CD14-positive monocyte (primary cell): ENCODE measurements around the gene RPTOR. TPM values are rescaled to one million over a fixed set of nuclear protein-coding genes. Genes with fewer than 3 reads are reported as not detected.

Experiments
- DNase-seq, 3 donors: peaks; one replicate each; pipeline ENCODE4 v3.0.0-alpha.2; 2011 to 2022
- H2AFZ ChIP-seq: 2 replicates; pipeline ENCODE4 v1.6.0; 2012; ENCODE audit warnings: mild to moderate bottlenecking, low read depth, low read length, inconsistent platforms; ENCODE audit not compliant: insufficient read depth, poor library complexity, severe bottlenecking
- H3K27ac ChIP-seq, 2 donors: 1 replicate in 1 of 2; 2 replicates in 1 of 2; pipeline ENCODE4 v1.5.1; 2012 to 2013; ENCODE audit warnings: low read length in 2 of 2, control low read depth in 1 of 2, inconsistent platforms in 1 of 2, low read depth in 1 of 2, mild to moderate bottlenecking in 1 of 2
- H3K27me3 ChIP-seq, 2 donors: one replicate each; pipeline versions ENCODE4 v1.6.0 to v1.6.1; 2011 to 2013; ENCODE audit warnings: low read length in 2 of 2; ENCODE audit not compliant: control insufficient read depth in 2 of 2, insufficient read depth in 2 of 2
- H3K36me3 ChIP-seq, 2 donors: replicated peaks in 1 of 2; 1 replicate in 1 of 2; 2 replicates in 1 of 2; pipeline versions ENCODE4 v1.5.1 to v1.6.1; 2012 to 2013; ENCODE audit warnings: low read length in 2 of 2, control low read depth in 1 of 2, inconsistent platforms in 1 of 2, mild to moderate bottlenecking in 1 of 2; ENCODE audit not compliant: insufficient read depth in 2 of 2, control insufficient read depth in 1 of 2
- H3K4me1 ChIP-seq, 2 donors: 1 replicate in 1 of 2; 2 replicates in 1 of 2; pipeline versions ENCODE4 v1.5.1 to v1.6.1; 2012 to 2013; ENCODE audit warnings: low read length in 2 of 2, control low read depth in 1 of 2, inconsistent platforms in 1 of 2, mild to moderate bottlenecking in 1 of 2, moderate library complexity in 1 of 2; ENCODE audit not compliant: insufficient read depth in 2 of 2, control insufficient read depth in 1 of 2
- H3K4me2 ChIP-seq: replicated peaks from 2 replicates; pipeline ENCODE3; 2012; ENCODE audit warnings: low read length, moderate library complexity, mild to moderate bottlenecking; ENCODE audit not compliant: poor library complexity, severe bottlenecking; ENCODE audit errors: extremely low read depth
- H3K4me3 ChIP-seq, 3 experiments: fragments of 200-600 bp in 1 of 3; sonication (generic) in 1 of 3; replicated peaks in 1 of 3; 1 replicate in 2 of 3; 2 replicates in 1 of 3; pipeline ENCODE4 v1.5.1; 2011 to 2013; ENCODE audit warnings: low read length in 3 of 3, mild to moderate bottlenecking in 3 of 3, control low read depth in 2 of 3, low read depth in 2 of 3, inconsistent platforms in 1 of 3, moderate library complexity in 1 of 3
- H3K79me2 ChIP-seq: 2 replicates; pipeline ENCODE4 v1.6.0; 2012; ENCODE audit warnings: mild to moderate bottlenecking, control low read depth, inconsistent platforms, low read length, moderate library complexity; ENCODE audit not compliant: insufficient read depth
- H3K9ac ChIP-seq: 2 replicates; pipeline ENCODE4 v1.6.0; 2017; ENCODE audit warnings: low read length, mild to moderate bottlenecking; ENCODE audit not compliant: insufficient read depth, poor library complexity, severe bottlenecking
- H3K9me3 ChIP-seq, 2 donors: replicated peaks in 1 of 2; 1 replicate in 1 of 2; 2 replicates in 1 of 2; pipeline versions ENCODE4 v1.5.1 to v1.6.1; 2012 to 2013; ENCODE audit warnings: low read length in 2 of 2, control low read depth in 1 of 2; ENCODE audit not compliant: control insufficient read depth in 1 of 2, insufficient read depth in 1 of 2
- H4K20me1 ChIP-seq: 2 replicates; pipeline ENCODE4 v1.6.0; 2012; ENCODE audit warnings: mild to moderate bottlenecking, low read length, control low read depth, moderate library complexity; ENCODE audit not compliant: insufficient read depth
- H3K27ac Mint-ChIP-seq, 7 donors: one replicate each; pipeline ENCODE4 v1.8.0; 2020; ENCODE audit warnings: mild to moderate bottlenecking in 7 of 7, mixed read lengths in 7 of 7, moderate library complexity in 6 of 7, inconsistent platforms in 2 of 7
- H3K27me3 Mint-ChIP-seq, 3 donors: one replicate each; pipeline ENCODE4 v1.8.0; 2021 to 2022; ENCODE audit warnings: low read depth in 3 of 3, mild to moderate bottlenecking in 3 of 3, mixed read lengths in 3 of 3, moderate library complexity in 3 of 3, inconsistent platforms in 1 of 3
- H3K36me3 Mint-ChIP-seq, 2 donors: one replicate each; pipeline ENCODE4 v1.8.0; 2020; ENCODE audit warnings: mixed read lengths in 2 of 2, inconsistent platforms in 1 of 2, mild to moderate bottlenecking in 1 of 2
- H3K4me1 Mint-ChIP-seq: one replicate; pipeline ENCODE4 v1.8.0; 2020; ENCODE audit warnings: mild to moderate bottlenecking, mixed read lengths
- H3K4me3 Mint-ChIP-seq, 2 donors: one replicate each; pipeline ENCODE4 v1.8.0; 2020; ENCODE audit warnings: mild to moderate bottlenecking in 2 of 2, mixed read lengths in 2 of 2, moderate library complexity in 1 of 2
- H3K9me3 Mint-ChIP-seq, 7 donors: one replicate each; pipeline ENCODE4 v1.8.0; 2020 to 2022; ENCODE audit warnings: mixed read lengths in 7 of 7, mild to moderate bottlenecking in 6 of 7, moderate library complexity in 6 of 7, inconsistent platforms in 2 of 7
- WGBS: methylation state at CpG from one replicate; pipeline ENCODE4 v1.1.5; 2013; ENCODE audit warnings: missing lambda C conversion rate; ENCODE audit not compliant: insufficient coverage; 5-methylcytosine and 5-hydroxymethylcytosine counted together
- intact Hi-C, 2 donors: fragments of 100-400 bp; cut with micrococcal nuclease; formaldehyde crosslinking; loops; one replicate each; pipeline versions ENCODE4 v1.15.0 to v1.15.1; 2023
- polyA plus RNA-seq, 3 donors: library from polyadenylated mRNA; depleted of rRNA in 1 of 3; unstranded in 2 of 3; stranded (reverse) in 1 of 3; fragments of 300-500 nt in 2 of 3; fragments of >200 nt in 1 of 3; fragmentation: Illumina TruSeq in 2 of 3; gene quantifications; 1 replicate in 2 of 3; 2 replicates in 1 of 3; pipeline ENCODE4 v1.2.3, GENCODE V29; 2012 to 2021
- TF ChIP-seq, protein P1 (sequence below): fragments of 200-600 bp; IDR thresholded peaks from one replicate; pipeline ENCODE4 v1.8.0; 2022; ENCODE audit warnings: antibody characterized with exemption, mild to moderate bottlenecking

Gene RPTOR
- polyA plus RNA-seq, 3 donors: 1.1 to 8.7 (median 2.6) TPM

DNA sequence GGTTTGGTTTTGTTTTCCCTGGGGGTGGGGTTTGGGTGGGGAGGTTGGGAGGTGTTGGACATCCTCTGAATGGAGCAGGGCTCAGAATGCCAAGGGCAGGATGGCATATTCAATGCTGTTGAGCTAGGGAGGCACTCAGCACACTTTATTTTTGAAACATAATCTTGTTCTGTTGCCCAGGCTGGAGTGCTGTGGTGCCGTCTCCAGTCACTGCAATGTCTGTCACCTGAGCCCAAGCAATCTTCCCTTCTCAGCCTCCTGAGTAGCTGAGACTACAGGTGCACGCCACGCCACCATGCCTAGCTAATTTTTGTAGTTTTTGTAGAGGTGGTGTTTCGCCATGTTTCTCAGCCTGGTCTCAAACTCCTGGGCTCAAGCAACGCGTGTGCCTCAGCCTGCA lies 186.1 kb downstream of the RPTOR start:
- Histone ChIP-seq H3K9me3 (no peaks in the 10 kb centered on the region), H3K36me3 (peaks cover 0 to 14% of the 10 kb centered on the region in 2 donors), H2AFZ (no peak overlapping the region), H3K79me2 (no peaks in the 10 kb centered on the region), H4K20me1 (no peaks in the 10 kb centered on the region), H3K27ac (no peak overlapping the region), H3K27me3 (no peaks in the 10 kb centered on the region), H3K4me1 (no peaks in the 10 kb centered on the region), H3K4me2 (no peak overlapping the region), H3K4me3 (no peak overlapping the region), H3K9ac (no peak overlapping the region)
- H3K27me3 Mint-ChIP-seq: peaks cover 0 to 3% (median 0%) of the 10 kb centered on the region in 3 donors
- no peak for DNase-seq
- H3K9me3 Mint-ChIP-seq: no peaks in the 10 kb centered on the region
- H3K36me3 Mint-ChIP-seq: peaks cover 28 to 30% of the 10 kb centered on the region in 2 donors
- H3K27ac Mint-ChIP-seq: peak overlapping the region in 1 of 7 donors; percentile 11
- TF ChIP-seq, protein P1, sequence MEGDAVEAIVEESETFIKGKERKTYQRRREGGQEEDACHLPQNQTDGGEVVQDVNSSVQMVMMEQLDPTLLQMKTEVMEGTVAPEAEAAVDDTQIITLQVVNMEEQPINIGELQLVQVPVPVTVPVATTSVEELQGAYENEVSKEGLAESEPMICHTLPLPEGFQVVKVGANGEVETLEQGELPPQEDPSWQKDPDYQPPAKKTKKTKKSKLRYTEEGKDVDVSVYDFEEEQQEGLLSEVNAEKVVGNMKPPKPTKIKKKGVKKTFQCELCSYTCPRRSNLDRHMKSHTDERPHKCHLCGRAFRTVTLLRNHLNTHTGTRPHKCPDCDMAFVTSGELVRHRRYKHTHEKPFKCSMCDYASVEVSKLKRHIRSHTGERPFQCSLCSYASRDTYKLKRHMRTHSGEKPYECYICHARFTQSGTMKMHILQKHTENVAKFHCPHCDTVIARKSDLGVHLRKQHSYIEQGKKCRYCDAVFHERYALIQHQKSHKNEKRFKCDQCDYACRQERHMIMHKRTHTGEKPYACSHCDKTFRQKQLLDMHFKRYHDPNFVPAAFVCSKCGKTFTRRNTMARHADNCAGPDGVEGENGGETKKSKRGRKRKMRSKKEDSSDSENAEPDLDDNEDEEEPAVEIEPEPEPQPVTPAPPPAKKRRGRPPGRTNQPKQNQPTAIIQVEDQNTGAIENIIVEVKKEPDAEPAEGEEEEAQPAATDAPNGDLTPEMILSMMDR: no peak
- intact Hi-C loops: no loop called here
- H3K4me1 Mint-ChIP-seq: peaks cover 4% of the 10 kb centered on the region
- 100% methylated on average over 2 of the region's 6 CpGs for WGBS
- no peak overlapping the region for H3K4me3 Mint-ChIP-seq

DNA sequence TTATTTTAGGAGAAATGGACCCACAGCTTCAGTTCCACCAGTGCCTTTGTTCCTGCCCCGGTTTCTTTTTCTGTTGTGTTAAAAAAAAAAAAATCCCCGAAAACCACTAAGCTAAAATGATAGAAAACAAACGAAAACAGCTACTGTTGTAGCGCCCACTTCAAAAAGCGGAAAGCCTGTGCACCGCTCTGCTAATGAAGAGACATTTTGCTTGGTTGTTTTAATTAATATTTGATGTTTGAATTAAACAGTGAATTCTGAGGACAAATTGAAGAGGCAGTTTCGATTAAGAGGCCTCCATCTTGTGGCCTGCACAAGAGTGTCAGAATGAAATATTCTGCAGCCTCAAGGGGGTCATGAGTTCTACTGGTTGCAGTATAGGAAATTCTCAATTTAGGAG lies 186.7 kb downstream of the RPTOR start:
- Histone ChIP-seq H3K4me3 (no peak overlapping the region), H3K4me1 (no peaks in the 10 kb centered on the region), H3K36me3 (peaks cover 0 to 14% of the 10 kb centered on the region in 2 donors), H3K9me3 (no peaks in the 10 kb centered on the region), H3K27ac (no peak overlapping the region), H3K9ac (no peak overlapping the region), H3K79me2 (no peaks in the 10 kb centered on the region), H4K20me1 (no peaks in the 10 kb centered on the region), H2AFZ (no peak overlapping the region), H3K4me2 (no peak overlapping the region), H3K27me3 (no peaks in the 10 kb centered on the region)
- TF ChIP-seq, protein P1: no peak
- intact Hi-C loops: no loop called here
- Mint-ChIP-seq H3K4me3 (no peak overlapping the region), H3K36me3 (peaks cover 32 to 35% of the 10 kb centered on the region in 2 donors), H3K4me1 (peaks cover 4% of the 10 kb centered on the region), H3K27me3 (peaks cover 0 to 6% (median 0%) of the 10 kb centered on the region in 3 donors), H3K27ac (peak overlapping the region in 1 of 7 donors; percentile 11), H3K9me3 (no peaks in the 10 kb centered on the region)
- WGBS: 78% methylated on average over 5 of the region's 7 CpGs
- no peak for DNase-seq
